Measurements from ENCODE around the gene LRRC26. TPM values are rescaled to one million over a fixed set of nuclear protein-coding genes. Genes with fewer than 3 reads are reported as not detected.

The LRRC26 gene
- total and polyA plus RNA-seq, 8 donors: 1.00 to 440 (median 5.7) TPM; not detected in 2

Small RNA genes lying within 50 kb of the gene (small RNA-seq; reads per million reads assigned to genes)
- gene MIR3621: 0 reads per million in 4 donors

Other genes with a start within 250 kb of the LRRC26 start
Only the 30 nearest of the 31 such genes appear.
- not detected for gene C8G, start 224.8 kb downstream of the LRRC26 start, total RNA-seq
- 1 to 10 TPM in 2 of 3 donors, not detected in 1; 2.3 to 5.5 TPM for gene C8G, start 224.8 kb downstream of the LRRC26 start, polyA plus RNA-seq
- 1 to 10 TPM in 1 of 5 donors, under 1 TPM in 1, not detected in 3; 0.73 to 2.2 TPM for gene LCN12, start 217.8 kb downstream of the LRRC26 start, total RNA-seq
- gene LCN12, start 217.8 kb downstream of the LRRC26 start, polyA plus RNA-seq: 1 to 10 TPM; 2.3 to 6.3 (median 3.1) TPM
- 10 to 100 TPM in 4 of 5 donors, 1 to 10 TPM in 1; 2.3 to 34.9 (median 30.4) TPM for gene PTGDS, start 192.5 kb downstream of the LRRC26 start, total RNA-seq
- gene PTGDS, start 192.5 kb downstream of the LRRC26 start, polyA plus RNA-seq: 10 to 100 TPM; 18.6 to 64.4 (median 37.3) TPM
- not detected for gene LCNL1, start 187.1 kb downstream of the LRRC26 start, total RNA-seq
- under 1 TPM in 2 of 3 donors, not detected in 1; 0.19 to 0.25 TPM for gene LCNL1, start 187.1 kb downstream of the LRRC26 start, polyA plus RNA-seq
- gene PAXX, start 177.6 kb downstream of the LRRC26 start, total RNA-seq: 10 to 100 TPM; 11.9 to 93.6 (median 45.2) TPM
- 100 to 1,000 TPM; 158 to 206 (median 178) TPM for gene PAXX, start 177.6 kb downstream of the LRRC26 start, polyA plus RNA-seq
- gene CLIC3, start 173.5 kb downstream of the LRRC26 start, total RNA-seq: 1 to 10 TPM in 1 of 5 donors, not detected in 4; 3.3 TPM
- gene CLIC3, start 173.5 kb downstream of the LRRC26 start, polyA plus RNA-seq: 10 to 100 TPM in 2 of 3 donors, 1 to 10 TPM in 1; 4.3 to 70.9 (median 15.2) TPM
- gene ABCA2, start 141.8 kb downstream of the LRRC26 start, total RNA-seq: 100 to 1,000 TPM in 1 of 5 donors, 10 to 100 TPM in 3, 1 to 10 TPM in 1; 7.3 to 385 (median 72.8) TPM
- gene ABCA2, start 141.8 kb downstream of the LRRC26 start, polyA plus RNA-seq: 10 to 100 TPM in 2 of 3 donors, 1 to 10 TPM in 1; 9.3 to 25.5 (median 24.4) TPM
- gene FUT7, start 138.0 kb downstream of the LRRC26 start, total RNA-seq: 1 to 10 TPM in 1 of 5 donors, under 1 TPM in 1, not detected in 3; 0.37 to 3.9 TPM
- gene FUT7, start 138.0 kb downstream of the LRRC26 start, polyA plus RNA-seq: under 1 TPM in 2 of 3 donors, not detected in 1; 0.23 to 0.50 TPM
- gene NPDC1, start 123.9 kb downstream of the LRRC26 start, total RNA-seq: 100 to 1,000 TPM in 4 of 5 donors, 10 to 100 TPM in 1; 20.0 to 276 (median 189) TPM
- gene NPDC1, start 123.9 kb downstream of the LRRC26 start, polyA plus RNA-seq: 100 to 1,000 TPM; 104 to 186 (median 115) TPM
- gene ENTPD2, start 116.0 kb downstream of the LRRC26 start, total RNA-seq: 10 to 100 TPM in 1 of 5 donors, 1 to 10 TPM in 3, not detected in 1; 2.2 to 11.3 (median 6.7) TPM
- gene ENTPD2, start 116.0 kb downstream of the LRRC26 start, polyA plus RNA-seq: 1 to 10 TPM; 2.0 to 4.8 (median 2.9) TPM
- gene SAPCD2, start 99.5 kb downstream of the LRRC26 start, total RNA-seq: 10 to 100 TPM in 1 of 5 donors, 1 to 10 TPM in 3, not detected in 1; 2.9 to 84.9 (median 4.4) TPM
- gene SAPCD2, start 99.5 kb downstream of the LRRC26 start, polyA plus RNA-seq: 1 to 10 TPM; 1.7 to 5.0 (median 3.8) TPM
- 10 to 100 TPM in 3 of 5 donors, 1 to 10 TPM in 2; 4.6 to 95.6 (median 22.8) TPM for gene UAP1L1, start 92.5 kb downstream of the LRRC26 start, total RNA-seq
- gene UAP1L1, start 92.5 kb downstream of the LRRC26 start, polyA plus RNA-seq: 1 to 10 TPM; 4.1 to 7.4 (median 6.0) TPM
- 100 to 1,000 TPM in 1 of 5 donors, 10 to 100 TPM in 3, 1 to 10 TPM in 1; 4.7 to 167 (median 44.6) TPM for gene MAN1B1, start 83.1 kb downstream of the LRRC26 start, total RNA-seq
- gene MAN1B1, start 83.1 kb downstream of the LRRC26 start, polyA plus RNA-seq: 10 to 100 TPM; 22.8 to 52.6 (median 35.0) TPM
- 100 to 1,000 TPM in 3 of 5 donors, 10 to 100 TPM in 2; 25.9 to 251 (median 103) TPM for gene DPP7, start 55.3 kb downstream of the LRRC26 start, total RNA-seq
- 100 to 1,000 TPM; 325 to 346 (median 338) TPM for gene DPP7, start 55.3 kb downstream of the LRRC26 start, polyA plus RNA-seq
- gene GRIN1, start 30.9 kb downstream of the LRRC26 start, total RNA-seq: under 1 TPM in 1 of 5 donors, not detected in 4; 0.55 TPM
- gene GRIN1, start 30.9 kb downstream of the LRRC26 start, polyA plus RNA-seq: under 1 TPM in 2 of 3 donors, not detected in 1; 0.25 to 0.31 TPM
- not detected for gene TMEM210, start 2.0 kb upstream of the LRRC26 start, total RNA-seq
- not detected for gene TMEM210, start 2.0 kb upstream of the LRRC26 start, polyA plus RNA-seq
- gene ANAPC2, start 18.5 kb upstream of the LRRC26 start, total RNA-seq: 100 to 1,000 TPM in 1 of 5 donors, 10 to 100 TPM in 4; 35.8 to 147 (median 42.9) TPM
- 10 to 100 TPM; 26.1 to 45.0 (median 40.7) TPM for gene ANAPC2, start 18.5 kb upstream of the LRRC26 start, polyA plus RNA-seq
- gene SSNA1, start 18.6 kb upstream of the LRRC26 start, total RNA-seq: 100 to 1,000 TPM in 2 of 5 donors, 10 to 100 TPM in 3; 28.1 to 154 (median 81.4) TPM
- gene SSNA1, start 18.6 kb upstream of the LRRC26 start, polyA plus RNA-seq: 100 to 1,000 TPM; 118 to 146 (median 135) TPM
- 100 to 1,000 TPM in 1 of 5 donors, 10 to 100 TPM in 3, 1 to 10 TPM in 1; 8.8 to 161 (median 25.0) TPM for gene TPRN, start 30.7 kb upstream of the LRRC26 start, total RNA-seq
- gene TPRN, start 30.7 kb upstream of the LRRC26 start, polyA plus RNA-seq: 10 to 100 TPM; 23.5 to 36.9 (median 24.3) TPM
- 10 to 100 TPM; 20.6 to 33.5 (median 28.0) TPM for gene TMEM203, start 35.6 kb upstream of the LRRC26 start, total RNA-seq
- gene TMEM203, start 35.6 kb upstream of the LRRC26 start, polyA plus RNA-seq: 10 to 100 TPM; 29.3 to 37.0 (median 35.6) TPM
- gene NDOR1, start 35.6 kb upstream of the LRRC26 start, total RNA-seq: 100 to 1,000 TPM in 1 of 5 donors, 10 to 100 TPM in 2, 1 to 10 TPM in 1, under 1 TPM in 1; 0.89 to 105 (median 15.5) TPM
- 1 to 10 TPM; 4.6 to 9.5 (median 6.4) TPM for gene NDOR1, start 35.6 kb upstream of the LRRC26 start, polyA plus RNA-seq
- 10 to 100 TPM in 1 of 5 donors, 1 to 10 TPM in 2, under 1 TPM in 1, not detected in 1; 0.45 to 18.7 (median 3.3) TPM for gene RNF208, start 52.2 kb upstream of the LRRC26 start, total RNA-seq
- gene RNF208, start 52.2 kb upstream of the LRRC26 start, polyA plus RNA-seq: 10 to 100 TPM; 11.8 to 13.9 (median 13.9) TPM
- 1 to 10 TPM in 1 of 5 donors, under 1 TPM in 1, not detected in 3; 0.92 to 3.6 TPM for gene CYSRT1, start 55.1 kb upstream of the LRRC26 start, total RNA-seq
- gene CYSRT1, start 55.1 kb upstream of the LRRC26 start, polyA plus RNA-seq: 10 to 100 TPM in 1 of 3 donors, 1 to 10 TPM in 2; 2.7 to 47.3 (median 3.4) TPM
- gene RNF224, start 57.5 kb upstream of the LRRC26 start, total RNA-seq: not detected
- gene RNF224, start 57.5 kb upstream of the LRRC26 start, polyA plus RNA-seq: 1 to 10 TPM in 1 of 3 donors, not detected in 2; 1.0 TPM
- under 1 TPM in 1 of 5 donors, not detected in 4; 0.18 TPM for gene SLC34A3, start 60.9 kb upstream of the LRRC26 start, total RNA-seq
- gene SLC34A3, start 60.9 kb upstream of the LRRC26 start, polyA plus RNA-seq: under 1 TPM in 1 of 3 donors, not detected in 2; 0.53 TPM
- 100 to 1,000 TPM in 4 of 5 donors, 10 to 100 TPM in 1; 69.4 to 170 (median 115) TPM for gene TUBB4B, start 71.2 kb upstream of the LRRC26 start, total RNA-seq
- 100 to 1,000 TPM; 188 to 292 (median 215) TPM for gene TUBB4B, start 71.2 kb upstream of the LRRC26 start, polyA plus RNA-seq
- not detected for gene STPG3, start 81.2 kb upstream of the LRRC26 start, total RNA-seq
- not detected for gene STPG3, start 81.2 kb upstream of the LRRC26 start, polyA plus RNA-seq
- 100 to 1,000 TPM in 1 of 5 donors, 10 to 100 TPM in 4; 11.2 to 134 (median 44.9) TPM for gene NELFB, start 85.3 kb upstream of the LRRC26 start, total RNA-seq
- gene NELFB, start 85.3 kb upstream of the LRRC26 start, polyA plus RNA-seq: 10 to 100 TPM; 29.0 to 38.0 (median 34.2) TPM
- 100 to 1,000 TPM in 1 of 5 donors, 10 to 100 TPM in 3, 1 to 10 TPM in 1; 9.9 to 180 (median 29.9) TPM for gene TOR4A, start 107.7 kb upstream of the LRRC26 start, total RNA-seq
- gene TOR4A, start 107.7 kb upstream of the LRRC26 start, polyA plus RNA-seq: 1 to 10 TPM; 5.9 to 8.9 (median 6.0) TPM
- gene NRARP, start 132.2 kb upstream of the LRRC26 start, total RNA-seq: 100 to 1,000 TPM in 1 of 5 donors, 10 to 100 TPM in 2, 1 to 10 TPM in 2; 1.2 to 323 (median 14.6) TPM
- 1 to 10 TPM; 1.5 to 2.7 (median 2.0) TPM for gene NRARP, start 132.2 kb upstream of the LRRC26 start, polyA plus RNA-seq

Data from stomach (tissue), 8 donors.